Naive thymus-derived CD4-positive, alpha-beta T cell (primary cell): Measurements from ENCODE around the gene TSPAN9. TPM values are rescaled to one million over a fixed set of nuclear protein-coding genes. Genes with fewer than 3 reads are reported as not detected.

ENCODE experiments used
- ATAC-seq: fragments of 150-1000 bp; cut with Tn5 transposase; 2 replicates; pipeline ENCODE4 v1.10.0; 2021; ENCODE audit warnings: mild to moderate bottlenecking, moderate library complexity
- CTCF ChIA-PET: fragments of 350-600 bp; sonication (Branson Sonifier 250); formaldehyde crosslinking; loops from one replicate; lab custom pipeline; 2021; ENCODE audit warnings: antibody characterized with exemption; lab: Charles Lee
- POLR2A ChIA-PET: fragments of 350-600 bp; sonication (Branson Sonifier 250); formaldehyde crosslinking; loops from one replicate; lab custom pipeline; 2021; ENCODE audit warnings: antibody characterized with exemption, inconsistent platforms; lab: Charles Lee
- DNase-seq, 9 donors: peaks; one replicate each; pipeline versions ENCODE4 v3.0.0 to v3.0.0-alpha.2; 2020 to 2022; ENCODE audit warnings: mixed read lengths in 1 of 9
- H3K27ac ChIP-seq: one replicate; pipeline ENCODE4 v1.7.0; 2013; ENCODE audit warnings: mild to moderate bottlenecking, low read depth, low read length, moderate library complexity
- H3K27me3 ChIP-seq, 2 donors: one replicate each; pipeline ENCODE4 v1.7.0; 2013; ENCODE audit warnings: low read length in 2 of 2, mild to moderate bottlenecking in 2 of 2, moderate library complexity in 2 of 2; ENCODE audit not compliant: control insufficient read depth in 2 of 2, insufficient read depth in 2 of 2
- H3K36me3 ChIP-seq, 3 experiments: 1 replicate in 2 of 3; 2 replicates in 1 of 3; pipeline ENCODE4 v1.7.0; 2013; ENCODE audit warnings: low read length in 3 of 3, mild to moderate bottlenecking in 3 of 3, moderate library complexity in 1 of 3; ENCODE audit not compliant: insufficient read depth in 3 of 3, control insufficient read depth in 2 of 3
- H3K4me1 ChIP-seq, 2 donors: one replicate each; pipeline ENCODE4 v1.7.0; 2013; ENCODE audit warnings: low read length in 2 of 2, mild to moderate bottlenecking in 2 of 2, moderate library complexity in 1 of 2; ENCODE audit not compliant: control insufficient read depth in 2 of 2, insufficient read depth in 2 of 2
- H3K4me3 ChIP-seq: 2 replicates; pipeline ENCODE4 v1.7.0; 2013; ENCODE audit warnings: mild to moderate bottlenecking, low read length
- H3K9me3 ChIP-seq, 3 experiments: 1 replicate in 2 of 3; 2 replicates in 1 of 3; pipeline ENCODE4 v1.7.0; 2013; ENCODE audit warnings: low read length in 3 of 3; ENCODE audit not compliant: control insufficient read depth in 2 of 3
- H3K27ac Mint-ChIP-seq, 9 donors: one replicate each; pipeline ENCODE4 v1.8.0; 2020 to 2022; ENCODE audit warnings: mixed read lengths in 9 of 9, mild to moderate bottlenecking in 8 of 9, moderate library complexity in 5 of 9, inconsistent platforms in 2 of 9
- H3K27me3 Mint-ChIP-seq, 5 donors: one replicate each; pipeline ENCODE4 v1.8.0; 2021 to 2022; ENCODE audit warnings: mixed read lengths in 5 of 5, mild to moderate bottlenecking in 1 of 5
- H3K36me3 Mint-ChIP-seq, 5 donors: one replicate each; pipeline ENCODE4 v1.8.0; 2020 to 2022; ENCODE audit warnings: mixed read lengths in 5 of 5, mild to moderate bottlenecking in 3 of 5, inconsistent platforms in 1 of 5
- H3K4me1 Mint-ChIP-seq, 7 donors: one replicate each; pipeline ENCODE4 v1.8.0; 2020 to 2022; ENCODE audit warnings: mixed read lengths in 7 of 7, mild to moderate bottlenecking in 3 of 7, inconsistent platforms in 1 of 7
- H3K4me3 Mint-ChIP-seq, 10 donors: one replicate each; pipeline ENCODE4 v1.8.0; 2020 to 2022; ENCODE audit warnings: mild to moderate bottlenecking in 10 of 10, mixed read lengths in 10 of 10, moderate library complexity in 6 of 10, inconsistent platforms in 2 of 10
- H3K9me3 Mint-ChIP-seq, 11 donors: one replicate each; pipeline ENCODE4 v1.8.0; 2020 to 2022; ENCODE audit warnings: mixed read lengths in 11 of 11, mild to moderate bottlenecking in 4 of 11, inconsistent platforms in 1 of 11, moderate library complexity in 1 of 11
- intact Hi-C, 2 donors: fragments of 100-400 bp; cut with micrococcal nuclease; formaldehyde crosslinking; loops; one replicate each; pipeline ENCODE4 v1.15.1; 2023
- polyA plus RNA-seq, 2 donors: library from polyadenylated mRNA; unstranded; fragments of 300-500 nt; fragmentation: Illumina TruSeq; gene quantifications; one replicate each; pipeline ENCODE4 v1.2.3, GENCODE V29; 2021
- total RNA-seq, 6 experiments: library from RNA in 5 of 6; stranded (reverse) in 5 of 6; gene quantifications; 1 replicate in 5 of 6; 2 replicates in 1 of 6; pipeline ENCODE4 v1.2.3 and lab custom pipeline; 2021 to 2026

TSPAN9 gene
- total and polyA plus RNA-seq, 7 experiments from 2014 or later: 0.20 to 1.8 (median 1.1) TPM; not detected in 1

DNA sequence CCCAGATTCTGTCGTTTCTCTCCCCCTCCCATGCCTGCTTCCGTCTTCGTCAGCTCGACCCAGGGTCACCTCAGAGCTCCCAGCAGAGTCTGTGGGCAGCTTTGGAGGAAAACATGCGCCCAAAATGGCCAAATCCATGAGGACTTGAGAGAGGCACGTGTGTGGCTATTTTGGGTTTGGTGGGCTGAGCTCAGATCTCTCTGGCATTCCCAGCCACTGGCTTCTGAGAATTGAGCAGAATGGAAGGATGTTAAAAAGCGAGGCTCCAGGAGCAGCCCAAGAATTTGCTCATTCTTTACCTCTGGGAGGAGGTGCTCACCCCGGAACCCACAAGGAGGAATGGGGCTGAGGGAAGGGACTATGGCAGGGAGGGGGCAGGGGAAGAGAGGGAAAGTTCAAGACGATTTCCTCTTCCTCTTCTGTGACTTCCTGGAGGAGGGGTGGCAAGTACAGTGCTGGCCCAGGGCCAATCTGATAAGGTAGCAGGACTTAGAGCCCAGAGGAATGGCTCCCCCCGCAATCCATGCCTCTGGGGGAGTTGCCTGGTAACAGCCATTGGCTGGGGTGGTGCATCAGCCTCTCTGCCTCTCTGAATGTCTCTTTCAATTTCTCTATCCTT, 20.1 kb downstream of the TSPAN9 start:
- no peaks in the 10 kb centered on the region for H3K4me1 ChIP-seq
- H3K4me3 ChIP-seq: no peak overlapping the region
- H3K36me3 ChIP-seq: no peaks in the 10 kb centered on the region
- Mint-ChIP-seq H3K9me3 (peaks cover 12 to 53% (median 27%) of the 10 kb centered on the region in 11 donors), H3K27ac (no peak overlapping the region), H3K4me3 (peak overlapping the region in 4 of 10 donors; percentile 14 to 66 (median 38)), H3K4me1 (peaks cover 0 to 28% (median 15%) of the 10 kb centered on the region in 7 donors), H3K27me3 (peaks cover 0 to 8% (median 4%) of the 10 kb centered on the region in 5 donors), H3K36me3 (peaks cover 2 to 30% (median 20%) of the 10 kb centered on the region in 5 donors)
- DNase-seq (no peak), ATAC-seq (no peak)
- peaks cover 0 to 12% (median 0%) of the 10 kb centered on the region in 3 experiments for H3K9me3 ChIP-seq
- ChIA-PET POLR2A (no interaction called here), CTCF (no interaction called here)
- H3K27ac ChIP-seq: no peak overlapping the region
- intact Hi-C loops: no loop called here
- H3K27me3 ChIP-seq: no peaks in the 10 kb centered on the region

DNA sequence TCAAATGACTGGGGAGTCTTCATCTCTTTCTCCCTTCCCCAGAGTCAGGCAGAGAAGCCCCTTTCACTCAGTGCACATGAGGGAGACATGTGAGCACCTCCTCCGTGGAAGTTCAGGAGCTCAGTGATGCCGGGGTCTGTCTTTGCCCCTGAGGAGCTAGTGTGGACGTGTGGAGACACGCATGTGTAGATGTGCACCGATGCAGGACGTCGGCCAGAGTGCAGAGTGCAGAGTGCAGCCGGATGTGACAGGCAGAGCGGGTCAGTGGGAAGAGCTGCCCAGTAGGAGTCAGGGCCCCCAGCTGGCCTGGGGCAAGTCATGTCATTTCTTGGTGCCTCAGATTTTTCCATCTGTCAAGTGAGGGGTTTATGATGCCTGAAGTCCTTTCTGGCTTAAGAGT, 20.7 kb downstream of the TSPAN9 start:
- peak overlapping the region in 3 of 10 donors; percentile 14 to 48 (median 43) for H3K4me3 Mint-ChIP-seq

DNA sequence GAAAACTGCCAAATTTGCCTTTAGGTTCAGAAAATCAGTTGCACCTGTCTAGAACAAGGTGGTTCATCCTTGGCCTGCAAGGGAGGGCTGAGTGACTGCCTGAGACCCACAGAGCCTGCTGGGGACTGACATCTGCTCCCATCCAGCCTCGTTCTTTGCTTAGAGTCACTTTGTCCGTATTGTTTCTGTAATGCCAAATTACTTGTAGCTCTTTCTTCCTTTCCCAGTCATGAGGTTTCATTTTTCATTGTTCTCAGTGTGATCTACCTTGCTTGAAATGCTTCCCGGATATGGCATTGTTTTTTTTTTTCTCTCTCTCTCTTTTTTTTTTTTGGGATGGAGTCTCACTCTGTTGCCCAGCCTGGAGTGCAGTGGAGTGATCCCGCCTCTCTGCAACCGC, 21.3 kb downstream of the TSPAN9 start:
- Histone ChIP-seq H3K27ac (no peak overlapping the region), H3K36me3 (no peaks in the 10 kb centered on the region), H3K4me3 (no peak overlapping the region), H3K4me1 (no peaks in the 10 kb centered on the region), H3K9me3 (peaks cover 0 to 12% (median 0%) of the 10 kb centered on the region in 3 experiments), H3K27me3 (no peaks in the 10 kb centered on the region)
- ATAC-seq: no peak
- Mint-ChIP-seq H3K27me3 (peaks cover 4 to 10% (median 5%) of the 10 kb centered on the region in 5 donors), H3K4me1 (peaks cover 0 to 28% (median 15%) of the 10 kb centered on the region in 7 donors), H3K9me3 (peaks cover 12 to 53% (median 27%) of the 10 kb centered on the region in 11 donors), H3K4me3 (peak overlapping the region in 1 of 10 donors; percentile 40), H3K27ac (no peak overlapping the region), H3K36me3 (peaks cover 2 to 30% (median 20%) of the 10 kb centered on the region in 5 donors)
- ChIA-PET CTCF (no interaction called here), POLR2A (no interaction called here)
- intact Hi-C loops: no loop called here
- DNase-seq: no peak

More for the DNA sequence above, 20.7 kb downstream of the TSPAN9 start:
- Histone ChIP-seq H3K4me1 (no peaks in the 10 kb centered on the region), H3K36me3 (no peaks in the 10 kb centered on the region), H3K27ac (no peak overlapping the region), H3K27me3 (no peaks in the 10 kb centered on the region), H3K4me3 (no peak overlapping the region), H3K9me3 (peaks cover 0 to 12% (median 0%) of the 10 kb centered on the region in 3 experiments)
- H3K4me1 Mint-ChIP-seq: peaks cover 0 to 28% (median 15%) of the 10 kb centered on the region in 7 donors
- DNase-seq: no peak
- peaks cover 2 to 30% (median 20%) of the 10 kb centered on the region in 5 donors for H3K36me3 Mint-ChIP-seq
- intact Hi-C loops: no loop called here
- peak overlapping the region in 1 of 9 donors; percentile 41 for H3K27ac Mint-ChIP-seq
- peaks cover 0 to 8% (median 4%) of the 10 kb centered on the region in 5 donors for H3K27me3 Mint-ChIP-seq
- POLR2A ChIA-PET: no interaction called here
- no peak for ATAC-seq
- peaks cover 12 to 53% (median 27%) of the 10 kb centered on the region in 11 donors for H3K9me3 Mint-ChIP-seq
- CTCF ChIA-PET: no interaction called here

DNA sequence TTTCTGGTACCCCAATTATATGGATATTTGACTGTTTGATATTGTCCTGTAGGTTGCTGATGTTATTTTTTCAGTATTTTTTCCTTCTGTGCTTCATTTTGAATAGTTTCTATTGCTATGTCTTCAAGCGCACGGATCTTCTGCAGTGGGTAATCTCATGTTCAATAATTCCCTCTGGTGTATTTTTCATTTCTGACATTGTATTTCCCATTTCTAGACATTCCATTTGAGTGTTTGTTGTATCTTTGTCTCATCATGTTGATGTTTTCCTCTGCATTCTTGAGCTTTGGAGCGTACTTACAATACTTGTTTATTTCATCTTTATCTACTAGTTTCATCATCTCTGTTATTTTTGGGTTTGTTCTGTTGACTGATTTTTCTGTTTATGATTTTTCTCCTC, 22.0 kb downstream of the TSPAN9 start:
- no peaks in the 10 kb centered on the region for H3K27me3 ChIP-seq
- peaks cover 4 to 16% (median 8%) of the 10 kb centered on the region in 5 donors for H3K27me3 Mint-ChIP-seq

DNA sequence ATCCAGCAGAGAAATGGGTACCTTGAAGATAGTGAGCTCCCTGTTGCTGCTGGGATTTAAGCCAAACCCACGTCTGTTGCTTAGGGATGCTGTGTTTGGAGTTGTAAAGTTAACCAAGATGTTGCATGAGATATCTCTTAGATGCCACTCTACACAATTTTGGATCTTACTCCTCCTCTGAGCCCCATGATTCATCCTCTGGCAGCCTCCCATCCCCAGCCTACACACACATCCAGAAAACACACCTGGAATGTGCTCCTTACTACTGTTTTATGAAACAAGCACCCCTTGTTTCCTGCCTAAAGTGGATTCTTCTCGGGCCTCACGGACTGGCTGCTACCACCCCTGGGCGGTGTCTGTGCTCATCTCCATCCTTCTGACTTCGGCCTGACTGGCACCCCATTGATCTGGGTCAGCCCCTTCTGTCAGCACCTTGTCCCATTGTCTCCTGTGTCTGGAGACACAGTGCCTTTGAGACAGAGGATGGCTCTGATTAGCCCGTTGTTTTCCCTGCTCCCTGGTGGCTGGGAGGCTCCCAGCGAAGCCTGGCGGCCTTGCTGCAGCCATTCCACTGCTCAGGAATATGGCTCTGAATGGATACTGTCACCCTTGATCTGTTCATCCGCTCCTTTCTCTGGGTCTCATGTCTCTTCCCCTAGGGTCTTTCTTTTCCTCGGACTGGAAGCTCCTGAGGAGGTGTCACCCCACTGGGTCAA, 24.3 kb downstream of the TSPAN9 start:
- Mint-ChIP-seq H3K9me3 (peaks cover 12 to 47% (median 24%) of the 10 kb centered on the region in 11 donors), H3K4me1 (peaks cover 0 to 28% (median 15%) of the 10 kb centered on the region in 7 donors), H3K36me3 (peaks cover 2 to 25% (median 20%) of the 10 kb centered on the region in 5 donors), H3K4me3 (no peak overlapping the region), H3K27ac (peak overlapping the region in 1 of 9 donors; percentile 20), H3K27me3 (peaks cover 4 to 23% (median 8%) of the 10 kb centered on the region in 5 donors)
- Histone ChIP-seq H3K4me3 (no peak overlapping the region), H3K27ac (no peak overlapping the region), H3K36me3 (no peaks in the 10 kb centered on the region), H3K4me1 (no peaks in the 10 kb centered on the region), H3K27me3 (no peaks in the 10 kb centered on the region), H3K9me3 (peaks cover 0 to 12% (median 0%) of the 10 kb centered on the region in 3 experiments)
- ATAC-seq (no peak), DNase-seq (no peak)
- intact Hi-C loops: no loop called here
- ChIA-PET POLR2A (no interaction called here), CTCF (no interaction called here)

More for the DNA sequence above, 22.0 kb downstream of the TSPAN9 start:
- intact Hi-C loops: no loop called here
- Mint-ChIP-seq H3K27ac (no peak overlapping the region), H3K9me3 (peaks cover 12 to 53% (median 27%) of the 10 kb centered on the region in 11 donors), H3K4me3 (no peak overlapping the region), H3K4me1 (peaks cover 0 to 28% (median 15%) of the 10 kb centered on the region in 7 donors), H3K36me3 (peaks cover 2 to 30% (median 20%) of the 10 kb centered on the region in 5 donors)
- no peak overlapping the region for H3K27ac ChIP-seq
- ATAC-seq (no peak), DNase-seq (no peak)
- ChIA-PET POLR2A (no interaction called here), CTCF (no interaction called here)
- no peak overlapping the region for H3K4me3 ChIP-seq
- peaks cover 0 to 12% (median 0%) of the 10 kb centered on the region in 3 experiments for H3K9me3 ChIP-seq
- no peaks in the 10 kb centered on the region for H3K4me1 ChIP-seq
- H3K36me3 ChIP-seq: no peaks in the 10 kb centered on the region

DNA sequence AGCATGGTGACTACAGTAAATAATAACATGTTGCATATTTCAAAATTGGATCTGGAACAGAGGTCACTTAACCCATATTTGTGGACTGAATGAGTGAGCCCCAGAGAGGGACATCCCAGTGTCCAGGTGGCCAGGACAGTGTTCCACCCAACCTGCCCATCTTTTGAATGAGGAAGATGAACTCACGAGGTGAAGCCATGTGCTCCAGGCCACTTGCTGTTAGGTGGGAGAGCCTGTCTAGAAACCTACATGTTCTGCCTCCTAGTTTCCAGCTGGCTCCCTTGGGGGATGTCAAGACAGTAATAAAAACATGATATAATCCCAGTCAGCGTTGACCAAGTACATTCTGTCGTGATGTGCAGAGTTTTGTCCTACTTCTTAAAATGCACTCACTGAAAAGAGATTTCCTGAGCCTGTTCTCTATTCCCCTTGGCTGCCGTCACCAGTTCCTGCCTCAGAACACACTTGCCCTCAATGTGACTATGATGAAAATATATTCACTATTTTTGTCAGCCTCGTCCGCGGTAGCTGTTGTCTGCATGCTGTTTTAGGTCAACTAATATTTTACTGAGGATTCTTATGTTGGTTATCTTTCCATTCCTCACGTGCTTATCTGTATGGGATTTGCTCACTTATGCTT, 25.7 kb downstream of the TSPAN9 start:
- CTCF ChIA-PET: no interaction called here
- Histone ChIP-seq H3K4me3 (no peak overlapping the region), H3K4me1 (no peaks in the 10 kb centered on the region), H3K27me3 (no peaks in the 10 kb centered on the region), H3K27ac (no peak overlapping the region), H3K36me3 (no peaks in the 10 kb centered on the region), H3K9me3 (peaks cover 0 to 12% (median 0%) of the 10 kb centered on the region in 3 experiments)
- ATAC-seq (no peak), DNase-seq (no peak)
- Mint-ChIP-seq H3K4me1 (peaks cover 0 to 17% (median 6%) of the 10 kb centered on the region in 7 donors), H3K9me3 (peaks cover 12 to 35% (median 22%) of the 10 kb centered on the region in 11 donors), H3K27ac (no peak overlapping the region), H3K27me3 (peaks cover 4 to 21% (median 7%) of the 10 kb centered on the region in 5 donors), H3K4me3 (no peak overlapping the region), H3K36me3 (peaks cover under 1 to 25% (median 17%) of the 10 kb centered on the region in 5 donors)
- intact Hi-C loops: no loop called here
- POLR2A ChIA-PET: no interaction called here
